Middle frontal gyrus (tissue), 1 donor: ENCODE data around the gene DPP6.
"Not testable (repeated sequence)": the region's sequence is repeated elsewhere in the genome, so short reads cannot be mapped to it uniquely, and the experiment has no call there.

Experiments used
- DNase-seq: peaks from one replicate; pipeline ENCODE4 v3.0.0-alpha.2; 2015; ENCODE audit warnings: low spot score; ENCODE audit errors: extremely low spot score

DPP6 gene

DNA sequence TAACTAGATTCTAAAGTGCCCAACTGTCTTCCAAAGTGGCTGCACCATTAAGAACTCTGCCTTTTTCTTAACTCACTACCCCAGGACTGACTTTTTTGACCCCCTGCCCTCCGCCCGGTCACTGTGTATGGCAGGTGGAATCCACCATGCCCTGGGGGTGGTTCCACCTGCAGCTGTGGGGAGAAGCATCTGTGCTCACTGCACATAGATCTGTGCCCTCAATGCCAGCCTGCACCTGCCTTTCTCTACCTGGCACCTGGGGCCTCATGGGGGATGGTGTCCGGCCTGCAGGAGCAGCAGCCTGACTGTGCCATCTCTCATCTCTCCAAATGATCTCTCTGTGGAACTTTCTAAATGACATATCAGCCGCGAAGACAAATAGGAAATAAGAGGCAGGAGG lies 597.2 kb downstream of the DPP6 start:
- DNase-seq: no peak

DNA sequence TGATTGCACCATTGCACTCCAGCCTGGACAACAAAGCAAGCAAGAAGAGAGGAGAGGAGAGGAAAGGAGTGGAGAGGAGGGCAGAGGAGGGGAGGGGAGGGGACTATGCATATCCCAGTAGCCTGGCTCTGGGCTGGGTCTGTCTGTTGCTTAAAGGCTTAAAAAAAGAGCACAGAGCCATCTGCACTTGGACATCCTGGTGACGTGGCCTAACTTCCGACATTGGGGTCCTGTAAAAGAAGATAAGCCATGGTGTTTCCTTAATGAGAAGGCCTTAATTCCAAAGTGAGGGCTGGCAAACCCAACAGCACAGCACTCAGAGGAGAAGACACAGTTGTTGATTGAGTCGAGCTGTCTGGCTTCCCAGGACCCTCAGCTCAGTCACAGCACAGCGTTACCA lies 598.1 kb downstream of the DPP6 start:
- DNase-seq: no peak

DNA sequence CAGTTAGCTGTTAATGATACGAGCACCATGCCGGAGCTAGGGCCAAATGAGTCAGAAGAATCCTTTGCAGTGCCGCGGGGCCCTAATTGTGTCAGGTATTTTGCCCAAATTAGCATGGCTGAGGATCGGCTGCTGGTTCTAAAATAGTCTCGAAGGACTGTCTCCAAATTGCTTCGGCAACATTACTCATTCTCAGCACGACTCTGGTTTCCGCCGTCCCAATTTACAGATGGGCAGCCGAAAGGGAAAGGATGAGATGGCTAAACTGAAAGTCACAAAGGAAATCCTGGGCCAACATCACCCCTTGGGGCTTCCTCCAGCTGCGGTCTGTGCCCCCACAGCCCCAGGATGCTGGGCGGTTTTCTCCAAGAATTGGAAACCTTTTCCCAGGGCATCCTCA lies 599.3 kb downstream of the DPP6 start:
- no peak for DNase-seq

DNA sequence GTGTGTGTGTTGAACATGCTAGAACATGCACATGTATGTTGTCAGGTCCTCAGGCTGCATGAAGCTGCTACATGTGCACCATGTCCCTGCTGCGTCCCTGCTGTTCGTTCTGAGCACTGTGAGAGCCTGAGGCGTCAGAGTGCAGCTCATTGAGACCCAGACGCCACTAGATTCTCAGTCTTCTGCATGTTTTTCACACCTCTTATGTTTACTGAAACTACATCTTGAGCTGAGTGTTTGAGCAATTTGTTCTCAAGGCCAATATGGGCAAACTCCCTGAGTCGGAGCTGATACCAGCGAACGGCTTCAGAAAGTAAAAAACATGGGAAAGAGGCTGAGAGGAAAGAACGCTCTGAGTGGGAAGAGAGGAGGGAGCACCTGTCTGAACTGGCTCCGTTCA lies 600.4 kb downstream of the DPP6 start:
- DNase-seq: no peak

DNA sequence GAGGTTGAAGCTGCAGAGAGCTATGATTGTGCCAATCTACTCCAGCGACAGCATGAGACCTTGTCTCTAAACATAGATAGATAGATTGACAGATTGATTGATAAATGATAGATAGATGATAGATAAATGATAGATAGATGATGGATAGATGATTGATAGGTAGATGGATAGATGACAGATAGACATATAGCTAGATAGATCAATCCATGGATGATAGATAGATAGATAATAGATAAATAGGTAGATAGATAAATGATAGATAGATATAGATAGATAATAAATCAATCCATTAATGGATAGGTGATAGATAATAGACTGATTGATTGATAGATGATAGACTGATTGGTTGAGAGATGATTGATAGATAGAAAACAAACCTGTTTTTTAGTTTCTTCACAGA lies 601.1 kb downstream of the DPP6 start:
- no peak for DNase-seq

DNA sequence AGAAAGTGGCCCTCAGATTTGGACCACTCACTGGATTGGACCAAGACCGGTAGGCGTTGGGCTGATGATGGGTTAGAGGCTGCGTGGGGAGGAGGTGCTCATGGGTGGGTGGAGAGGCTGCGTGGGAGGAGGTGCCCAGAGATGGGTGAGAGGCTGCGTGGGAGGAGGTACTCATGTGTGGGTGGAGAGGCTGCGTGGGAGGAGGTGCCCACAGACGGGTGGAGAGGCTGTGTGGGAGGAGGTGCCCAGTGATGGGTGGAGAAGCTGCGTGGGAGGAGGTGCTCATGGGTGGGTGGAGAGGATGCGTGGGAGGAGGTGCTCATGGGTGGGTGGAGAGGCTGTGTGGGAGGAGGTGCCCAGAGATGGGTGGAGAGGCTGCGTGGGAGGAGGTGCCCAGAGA lies 604.4 kb downstream of the DPP6 start:
- no peak for DNase-seq

DNA sequence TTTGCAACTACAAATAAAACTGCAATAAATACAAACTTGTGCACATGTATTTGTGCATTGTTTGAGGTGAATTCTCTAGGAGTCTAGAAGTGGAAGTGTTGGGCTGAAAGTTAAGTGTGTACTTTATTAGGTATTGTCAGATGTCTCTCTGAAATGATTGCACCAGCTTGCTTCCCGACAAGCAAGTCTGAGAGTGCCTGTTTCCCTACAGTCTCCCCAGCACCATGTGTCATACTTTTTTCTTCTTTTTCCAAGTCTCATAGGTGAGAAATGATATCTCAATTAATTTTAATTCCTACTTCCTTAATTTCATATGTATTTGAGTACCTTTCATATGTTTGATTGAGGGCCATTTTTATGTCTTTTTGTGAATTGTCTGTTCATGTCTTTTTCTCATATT lies 614.6 kb downstream of the DPP6 start:
- DNase-seq: no peak

DNA sequence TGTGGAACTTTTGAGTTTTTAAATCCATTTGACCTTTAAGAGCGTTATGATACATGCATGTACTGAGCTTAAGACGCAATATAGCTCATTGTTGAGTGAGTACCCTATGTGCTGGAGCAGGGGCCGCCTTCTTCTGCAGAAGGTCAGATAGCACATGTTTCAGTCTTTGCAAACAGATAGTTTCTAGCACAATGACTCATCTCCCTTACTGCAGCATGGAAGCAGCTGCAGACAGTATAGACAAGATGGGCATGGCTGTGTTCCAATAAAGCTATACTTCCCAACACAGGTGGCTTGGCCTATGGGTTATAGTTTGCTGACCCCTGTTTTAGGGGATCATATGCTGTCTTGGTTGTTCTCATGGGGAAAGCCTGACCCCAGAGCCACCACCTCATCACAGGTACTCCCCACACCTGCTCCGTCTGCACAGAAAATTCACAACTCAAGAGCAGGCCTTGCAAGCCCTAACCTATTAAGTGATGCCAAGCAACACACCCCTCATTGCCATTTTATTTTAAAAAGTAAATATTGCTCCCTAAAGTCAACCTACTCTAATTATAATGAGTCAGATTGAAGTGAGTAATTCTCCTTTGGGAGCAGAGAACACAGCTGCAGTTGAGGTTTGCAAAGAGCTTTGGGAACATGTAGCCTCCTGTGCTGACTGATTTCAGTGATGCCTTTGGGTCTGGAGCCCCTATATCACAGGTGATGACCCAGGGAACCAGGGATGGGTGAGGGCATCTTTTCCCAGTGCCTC lies 620.6 kb downstream of the DPP6 start:
- no peak for DNase-seq

DNA sequence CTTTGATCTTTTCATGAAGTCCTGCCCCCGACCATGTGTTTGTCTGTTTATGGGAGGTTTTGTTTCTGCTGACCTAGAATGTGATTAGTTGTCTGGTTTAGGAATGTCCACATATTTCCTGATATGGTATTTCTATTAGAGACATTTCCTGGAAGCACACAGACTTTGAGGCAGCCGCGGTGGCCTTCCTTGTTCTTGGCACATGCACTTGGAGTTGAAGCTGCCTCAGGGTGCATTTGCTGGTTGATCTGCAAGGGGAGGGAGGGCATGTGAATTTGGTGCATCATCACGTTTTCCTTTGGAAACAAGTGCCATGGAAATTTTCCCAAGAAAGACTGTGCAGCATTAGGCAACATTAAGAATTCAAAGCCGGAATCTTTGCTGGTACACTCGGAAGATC lies 622.0 kb downstream of the DPP6 start:
- DNase-seq: no peak

DNA sequence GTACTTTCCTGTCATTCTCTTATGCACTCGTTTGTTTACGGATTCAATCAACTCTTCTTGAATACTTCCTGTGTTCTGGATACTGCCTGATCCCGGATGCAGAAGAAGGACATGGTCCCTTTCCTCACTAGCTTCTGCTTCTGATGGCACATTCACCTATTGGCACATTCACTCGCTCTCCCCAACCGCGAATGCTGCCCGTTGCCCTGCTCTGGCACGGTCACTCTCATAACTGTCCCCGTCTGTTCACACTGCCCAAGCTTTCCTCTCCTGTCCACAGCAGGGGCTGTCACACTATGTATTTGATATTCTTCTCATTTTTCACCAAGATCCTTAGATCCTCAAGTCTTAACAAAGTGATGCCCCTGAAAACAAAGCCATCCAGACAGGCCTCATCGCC lies 623.4 kb downstream of the DPP6 start:
- DNase-seq: no peak

DNA sequence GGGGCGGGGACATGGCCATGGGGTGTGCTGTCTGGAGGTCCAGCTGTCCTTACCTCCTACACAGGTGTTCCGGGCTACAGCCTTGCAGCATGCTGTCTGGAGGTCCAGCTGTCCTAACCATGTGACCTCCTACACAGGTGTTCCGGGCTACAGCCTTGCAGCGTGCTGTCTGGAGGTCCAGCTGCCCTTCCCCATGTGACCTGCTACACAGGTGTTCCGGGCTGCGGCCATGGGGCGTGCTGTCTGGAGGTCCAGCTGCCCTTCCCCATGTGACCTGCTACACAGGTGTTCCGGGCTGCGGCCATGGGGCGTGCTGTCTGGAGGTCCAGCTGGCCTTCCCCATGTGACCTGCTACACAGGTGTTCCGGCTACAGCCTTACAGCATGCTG lies 623.8 kb downstream of the DPP6 start:
- DNase-seq: not testable (repeated sequence)

DNA sequence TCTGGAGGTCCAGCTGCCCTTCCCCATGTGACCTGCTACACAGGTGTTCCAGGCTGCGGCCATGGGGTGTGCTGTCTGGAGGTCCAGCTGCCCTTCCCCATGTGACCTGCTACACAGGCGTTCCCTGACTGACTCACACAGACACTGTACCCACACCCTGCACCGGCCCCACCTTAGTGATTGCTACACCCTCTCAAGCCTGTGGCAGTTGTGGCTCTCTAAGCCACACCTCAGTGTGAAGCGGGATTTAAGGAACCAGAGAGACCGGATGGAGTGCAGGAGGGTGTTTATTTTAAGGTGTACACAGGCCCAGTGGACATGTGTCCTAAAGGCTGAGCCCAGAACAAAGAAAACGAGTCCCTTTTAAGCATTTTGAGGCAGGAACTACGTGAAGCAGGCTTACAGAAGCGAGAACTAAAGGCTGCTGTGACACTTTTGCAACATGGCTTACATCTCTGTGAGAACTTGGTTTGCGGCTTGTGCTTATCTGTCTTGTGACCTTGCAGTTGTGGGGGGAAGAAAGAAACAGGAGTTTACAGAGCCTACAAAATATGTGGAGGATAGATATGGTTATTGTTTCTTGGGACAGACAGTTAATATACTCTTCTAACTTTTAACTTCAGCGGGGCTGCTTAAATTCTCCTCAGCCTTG lies 624.4 kb downstream of the DPP6 start:
- DNase-seq: no peak

DNA sequence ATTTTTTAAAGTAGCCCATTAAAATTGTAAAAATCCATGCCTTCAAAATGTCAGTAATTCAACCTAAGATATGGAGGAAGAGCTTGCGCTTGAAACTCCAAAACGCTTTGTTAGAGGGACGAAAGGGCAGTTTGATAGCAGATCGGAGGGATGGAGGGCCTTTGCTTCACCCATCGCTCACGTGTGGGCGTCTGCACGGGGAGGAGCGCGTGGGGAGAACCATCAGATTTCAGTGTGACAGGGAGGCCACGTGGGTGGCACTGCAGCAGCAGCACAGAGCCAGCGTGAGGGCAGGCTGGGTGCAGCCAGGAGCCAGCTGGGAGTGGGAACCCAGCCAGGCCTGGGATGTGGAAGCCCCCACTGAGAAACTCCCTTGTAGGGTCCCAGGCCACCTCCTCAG lies 625.3 kb downstream of the DPP6 start:
- no peak for DNase-seq

DNA sequence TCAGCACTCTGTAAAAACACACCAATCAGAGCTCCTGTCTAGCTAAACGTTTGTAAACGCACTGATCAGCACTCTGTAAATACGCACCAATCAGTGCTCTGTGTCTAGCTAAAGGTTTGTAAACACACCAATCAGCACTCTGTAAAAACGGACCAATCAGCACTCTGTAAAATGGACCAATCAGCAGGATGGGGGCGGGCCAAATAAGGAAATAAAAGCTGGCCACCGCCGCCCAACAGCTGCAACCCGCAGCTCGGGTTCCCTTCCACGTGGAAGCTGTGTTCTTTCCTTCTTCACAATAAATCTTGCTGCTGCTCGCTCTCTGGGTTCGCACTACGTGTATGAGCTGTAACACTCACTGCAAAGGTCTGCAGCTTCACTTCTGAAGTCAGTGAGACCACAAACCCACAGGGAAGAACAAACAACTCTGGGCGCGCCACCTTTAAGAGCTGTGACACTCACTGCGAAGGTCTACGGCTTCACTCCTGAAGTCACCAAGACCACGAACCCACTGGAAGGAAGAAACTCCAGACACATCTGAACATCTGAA lies 625.9 kb downstream of the DPP6 start:
- DNase-seq: not testable (repeated sequence)

DNA sequence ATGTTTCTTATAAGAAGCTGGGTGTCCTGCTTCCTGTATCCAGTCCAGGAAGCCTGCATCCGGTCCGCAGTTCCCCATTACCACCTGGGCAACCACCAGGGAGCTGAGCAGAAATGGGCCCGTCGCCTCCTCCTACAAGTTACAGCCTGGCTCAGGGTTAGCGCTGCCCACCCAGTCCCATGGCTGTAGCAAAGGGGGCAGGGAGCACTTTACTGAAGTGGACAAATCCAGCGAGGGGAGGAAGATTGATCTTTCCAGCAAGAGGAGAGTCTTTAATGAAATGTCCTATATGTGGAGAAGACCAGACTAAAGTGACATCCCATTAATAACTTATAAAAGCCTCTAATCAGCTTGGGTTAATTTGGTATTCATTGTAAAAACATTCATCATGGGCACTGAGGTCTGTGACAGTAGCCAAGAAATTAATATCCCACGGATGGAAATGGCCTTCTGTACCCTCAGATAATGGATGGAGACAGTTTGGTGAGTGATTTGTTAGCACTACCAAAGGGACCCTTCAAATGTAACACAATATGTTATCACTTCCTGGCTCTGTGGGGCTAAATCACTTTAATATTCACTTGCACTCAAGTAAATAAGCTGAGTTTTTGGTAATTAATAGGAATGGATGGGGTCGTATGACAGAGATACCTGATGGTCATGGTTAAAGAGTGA lies 627.3 kb downstream of the DPP6 start:
- no peak for DNase-seq

DNA sequence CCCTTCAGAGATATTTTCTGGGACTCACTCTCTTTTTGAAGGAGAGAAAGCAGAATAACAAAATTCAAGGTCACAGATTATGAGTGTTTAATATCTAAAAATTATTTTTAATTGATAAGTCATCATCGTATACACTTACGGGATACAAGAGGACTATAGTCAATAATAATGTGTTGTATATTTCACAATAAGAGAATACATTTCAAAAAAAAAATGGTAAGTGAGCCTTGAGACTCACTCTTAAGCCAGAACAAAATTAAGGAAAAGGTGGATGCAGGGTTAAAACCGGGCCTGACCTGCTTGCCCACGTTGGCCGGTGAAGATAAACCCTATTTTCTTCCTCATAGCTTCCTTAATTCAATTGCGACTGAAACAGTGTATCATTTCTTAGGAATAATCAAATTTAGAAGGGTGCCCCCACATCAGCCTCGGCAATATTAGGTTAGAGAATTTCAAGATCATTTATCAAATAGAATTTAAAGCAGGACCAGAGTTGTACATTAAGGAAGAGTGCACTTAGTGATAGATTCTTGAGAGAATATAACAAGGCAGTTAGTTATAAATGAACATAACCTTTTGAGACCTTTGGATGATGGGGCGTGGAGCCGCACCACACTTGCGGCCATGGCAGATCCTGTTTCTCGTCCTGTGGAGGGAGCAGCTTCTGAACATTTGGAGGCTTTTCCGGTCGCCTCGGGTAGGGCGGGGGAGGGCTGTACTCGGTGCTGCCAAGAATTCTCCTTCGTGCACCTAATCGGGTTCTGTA lies 628.9 kb downstream of the DPP6 start:
- no peak for DNase-seq

DNA sequence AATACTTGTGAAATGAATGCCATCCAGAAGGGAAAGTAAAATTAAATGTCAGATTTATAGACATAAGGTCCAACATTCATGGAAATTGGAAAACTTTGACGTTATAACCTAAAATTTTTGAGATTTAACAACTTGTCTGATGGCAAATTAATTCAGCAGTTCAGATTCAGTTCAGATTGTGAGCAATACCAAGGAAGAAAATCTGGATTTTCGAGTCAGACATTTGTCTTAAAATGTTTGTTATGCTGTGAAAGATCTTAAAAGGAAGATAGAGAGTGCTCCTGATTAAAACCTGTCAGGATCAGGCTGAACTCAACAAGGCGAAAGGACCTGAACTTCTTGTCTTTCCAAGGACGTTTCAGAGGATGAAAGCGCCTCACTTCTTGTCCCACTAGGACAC lies 629.8 kb downstream of the DPP6 start:
- no peak for DNase-seq

DNA sequence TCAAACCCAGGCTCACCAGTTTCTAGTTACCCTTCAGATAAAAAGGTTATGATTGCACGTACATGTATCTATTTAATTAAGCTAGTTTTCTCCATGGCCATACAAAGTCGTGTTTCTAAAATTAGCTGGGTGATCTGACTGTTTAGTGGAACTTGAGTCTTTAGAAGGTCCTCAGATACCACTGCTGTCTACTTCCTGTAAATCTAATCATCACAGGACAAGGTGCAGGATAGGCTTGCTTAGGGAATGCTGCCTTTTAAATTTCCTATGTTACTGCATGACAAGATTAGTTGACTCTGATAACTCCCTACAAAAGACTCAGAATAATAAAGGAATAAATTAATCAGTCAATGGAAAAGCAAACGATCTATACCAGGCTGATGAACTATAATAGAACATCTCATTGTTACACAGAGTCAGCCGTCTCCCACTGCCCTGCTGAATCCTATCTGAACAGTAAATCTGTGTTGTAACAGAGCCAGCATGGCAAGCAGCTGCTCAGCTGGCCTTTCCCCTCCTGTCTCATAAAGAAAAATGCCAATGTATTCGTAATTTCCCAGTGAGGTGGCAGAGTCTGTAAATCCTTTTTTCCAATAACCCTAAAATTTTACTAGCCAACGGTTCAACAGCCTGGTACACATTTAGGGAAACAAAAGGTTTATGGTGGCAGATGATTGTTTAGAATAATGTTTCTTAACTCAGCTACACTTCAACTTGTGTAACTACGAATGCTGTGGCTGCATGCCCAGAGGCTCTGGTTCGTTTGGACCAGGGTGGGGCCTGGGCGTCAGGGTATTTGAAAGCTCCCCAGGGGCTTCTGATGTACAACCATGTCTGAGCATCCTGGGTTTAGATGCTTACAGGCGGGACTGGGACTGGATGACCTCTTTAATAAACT lies 632.7 kb downstream of the DPP6 start:
- DNase-seq: no peak

DNA sequence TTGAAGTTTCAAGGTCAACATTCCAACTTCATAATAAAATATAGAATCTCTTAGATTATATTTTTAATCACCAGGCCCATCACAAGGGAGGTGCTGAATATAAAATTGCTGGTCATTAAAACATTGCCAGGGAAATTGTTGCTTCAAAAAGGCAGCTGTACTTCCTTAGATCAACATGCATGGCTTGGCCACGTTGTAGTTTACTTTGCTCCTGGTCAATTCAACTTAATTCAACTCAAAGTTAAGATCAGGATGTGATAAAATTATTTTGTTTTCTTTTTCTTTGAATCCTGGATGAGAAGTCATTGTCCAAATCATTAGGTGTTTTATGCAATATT lies 633.3 kb downstream of the DPP6 start:
- no peak for DNase-seq

DNA sequence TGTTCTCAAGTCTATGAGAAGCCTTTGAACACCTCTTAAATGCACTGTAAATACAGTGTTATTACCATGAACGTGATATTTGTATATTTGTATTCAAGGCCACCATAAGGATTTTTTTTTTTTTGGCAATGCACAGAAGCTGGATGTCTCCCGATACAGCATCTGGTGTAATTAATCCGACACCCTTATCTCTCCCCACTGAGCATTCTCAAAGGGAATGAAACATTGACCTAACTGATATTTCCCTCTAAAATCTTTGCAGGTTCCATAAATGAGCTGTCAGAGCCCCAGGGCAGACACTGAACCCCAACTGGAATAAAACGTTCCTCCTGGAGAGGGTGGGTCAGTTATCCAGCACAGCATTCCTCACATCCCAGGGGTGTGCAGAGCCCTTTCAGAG lies 634.1 kb downstream of the DPP6 start:
- DNase-seq: no peak

DNA sequence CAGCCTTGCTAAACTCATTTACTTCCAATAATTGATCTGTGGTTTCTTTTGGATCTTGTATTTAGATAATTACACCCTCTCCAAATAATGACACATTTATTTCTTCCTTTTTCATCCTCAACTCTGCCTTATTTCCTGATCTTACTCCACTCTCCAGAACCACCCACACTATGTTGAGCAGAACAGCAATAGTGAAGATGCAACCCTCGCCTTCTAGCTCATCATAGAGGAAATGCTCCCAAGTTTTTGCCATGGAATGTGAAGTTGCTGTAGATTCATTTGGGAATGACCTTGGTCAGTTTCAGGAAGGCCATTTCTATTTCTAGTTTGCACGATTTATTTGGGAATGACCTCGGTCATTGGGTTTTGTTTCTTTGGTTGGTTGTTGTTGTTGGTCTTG lies 636.8 kb downstream of the DPP6 start:
- DNase-seq: no peak
